Measurements from ENCODE around the gene GABRA5.
A peak's percentile ranks its signal among the peaks of the same experiment; 100 is the strongest.

Gene GABRA5

GRCh38 chr15:26899658-26900057 lies 32.8 kb downstream of the GABRA5 start:
- no peak for TF ChIP-seq CTCF (IDR thresholded peaks at IDR 0.05; ENCODE audit: low read depth, low read length)
- H3K4me3 ChIP-seq (ENCODE audit: low read depth, low read length): no peak overlapping the region
- in situ Hi-C loops (cut with HindIII; ENCODE audit: low sequenced_read_pairs): no loop called here

GRCh38 chr15:26901041-26901440 lies 34.2 kb downstream of the GABRA5 start:
- DNase-seq (ENCODE audit: low read depth, low spot score): peak; percentile 1
- TF ChIP-seq CTCF (IDR thresholded peaks at IDR 0.05; ENCODE audit: low read depth, low read length): no peak
- H3K4me3 ChIP-seq (ENCODE audit: low read depth, low read length): no peak overlapping the region
- in situ Hi-C loops (cut with HindIII; ENCODE audit: low sequenced_read_pairs): no loop called here

More at GRCh38 chr15:26899658-26900057, 32.8 kb downstream of the GABRA5 start:
- no peak for DNase-seq (ENCODE audit: low read depth, low spot score)

GRCh38 chr15:26910715-26911114 lies 43.9 kb downstream of the GABRA5 start:
- no peak overlapping the region for H3K4me3 ChIP-seq (ENCODE audit: low read depth, low read length)
- DNase-seq (ENCODE audit: low read depth, low spot score): no peak
- in situ Hi-C loops (cut with HindIII; ENCODE audit: low sequenced_read_pairs): no loop called here
- no peak for TF ChIP-seq CTCF (IDR thresholded peaks at IDR 0.05; ENCODE audit: low read depth, low read length)

- no peak for TF ChIP-seq CTCF (IDR thresholded peaks at IDR 0.05; ENCODE audit: low read depth, low read length)
- DNase-seq (ENCODE audit: low read depth, low spot score): no peak
- no peak overlapping the region for H3K4me3 ChIP-seq (ENCODE audit: low read depth, low read length)
- in situ Hi-C loops (cut with HindIII; ENCODE audit: low sequenced_read_pairs): no loop called here
Measured at GRCh38 chr15:26921433-26921832, 54.6 kb downstream of the GABRA5 start.

- in situ Hi-C loops (cut with HindIII; ENCODE audit: low sequenced_read_pairs): no loop called here
- H3K4me3 ChIP-seq (ENCODE audit: low read depth, low read length): no peak overlapping the region
- TF ChIP-seq CTCF (IDR thresholded peaks at IDR 0.05; ENCODE audit: low read depth, low read length): no peak
- no peak for DNase-seq (ENCODE audit: low read depth, low spot score)
Measured at GRCh38 chr15:26926081-26926480, 59.2 kb downstream of the GABRA5 start.

- no peak overlapping the region for H3K4me3 ChIP-seq (ENCODE audit: low read depth, low read length)
- in situ Hi-C loops (cut with HindIII; ENCODE audit: low sequenced_read_pairs): no loop called here
- no peak for DNase-seq (ENCODE audit: low read depth, low spot score)
- TF ChIP-seq CTCF (IDR thresholded peaks at IDR 0.05; ENCODE audit: low read depth, low read length): no peak
Measured at GRCh38 chr15:26928051-26928450, 61.2 kb downstream of the GABRA5 start.

GRCh38 chr15:26929588-26929987 lies 62.7 kb downstream of the GABRA5 start:
- no peak overlapping the region for H3K4me3 ChIP-seq (ENCODE audit: low read depth, low read length)
- TF ChIP-seq CTCF (IDR thresholded peaks at IDR 0.05; ENCODE audit: low read depth, low read length): no peak
- DNase-seq (ENCODE audit: low read depth, low spot score): no peak
- in situ Hi-C loops (cut with HindIII; ENCODE audit: low sequenced_read_pairs): no loop called here
